ENCODE measurements around the gene AGR3.

The AGR3 gene

GRCh38 chr7:16914771-16915170, 33.0 kb upstream of the AGR3 start:
- no peak overlapping the region for H3K27ac ChIP-seq (ENCODE audit: insufficient read depth in 1 of 2, low read depth in 1 of 2, low read length in 2 of 2, poor library complexity in 1 of 2, severe bottlenecking in 2 of 2)
- H3K9me3 ChIP-seq (ENCODE audit: control extremely low read depth in 1 of 5, control insufficient read depth in 4 of 5, insufficient read depth in 2 of 5, low read depth in 1 of 5, low read length in 4 of 5) = peaks cover 0 to 16% (median 0%) of the 10 kb centered on the region in 5 experiments
- H3K4me1 ChIP-seq (ENCODE audit: control extremely low read depth in 1 of 4, control insufficient read depth in 4 of 4, insufficient read depth in 4 of 4, low read length in 3 of 4) = peaks cover 0 to 3% (median 0%) of the 10 kb centered on the region in 4 experiments
- POLR2A ChIA-PET = no interaction called here
- WGBS (ENCODE audit: insufficient coverage) = 93% methylated on average over 3 of the region's 4 CpGs
- DNase-seq = no peak
- CTCF ChIA-PET = interaction anchor here (0.7 to 1.8 kb wide), 5 partner anchors 11 to 114 kb away, joined by 3 to 9 read pairs (median 4); no protein-coding TSS in a partner anchor
- H3K27me3 ChIP-seq (replicated peaks in 2 of 5; ENCODE audit: control insufficient read depth in 4 of 5, insufficient read depth in 5 of 5, low read length in 4 of 5) = no peaks in the 10 kb centered on the region
- H3K36me3 ChIP-seq (ENCODE audit: control insufficient read depth in 4 of 4, insufficient read depth in 4 of 4, low read length in 3 of 4) = no peaks in the 10 kb centered on the region
- H3K4me3 ChIP-seq (ENCODE audit: control insufficient read depth in 1 of 7, extremely low read depth in 1 of 7, insufficient read depth in 4 of 7, low read depth in 2 of 7, low read length in 6 of 7) = no peak overlapping the region

DNA sequence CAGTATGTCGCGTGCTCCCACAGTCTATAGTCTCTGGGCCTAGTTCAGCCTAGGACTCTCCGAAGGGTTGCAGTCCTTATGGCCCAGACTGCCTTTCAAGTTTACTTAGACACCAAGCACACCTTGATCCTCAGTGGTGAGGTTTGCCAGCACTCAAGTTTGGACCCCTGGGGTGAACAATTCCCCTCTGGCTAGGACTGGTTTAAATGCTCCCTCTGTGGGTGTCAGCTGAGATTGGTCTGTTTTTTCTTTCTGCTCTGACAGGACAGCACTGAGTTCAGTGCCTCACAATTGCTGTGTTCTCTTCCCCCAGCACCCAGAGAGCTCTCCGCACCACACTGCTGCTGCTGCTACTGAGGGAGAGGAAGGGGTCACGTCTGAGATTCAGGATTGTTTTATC, 31.9 kb upstream of the AGR3 start:
- no peaks in the 10 kb centered on the region for H3K27me3 ChIP-seq (replicated peaks in 2 of 5; ENCODE audit: control insufficient read depth in 4 of 5, insufficient read depth in 5 of 5, low read length in 4 of 5)
- H3K36me3 ChIP-seq (ENCODE audit: control insufficient read depth in 4 of 4, insufficient read depth in 4 of 4, low read length in 3 of 4) = no peaks in the 10 kb centered on the region
- WGBS (ENCODE audit: insufficient coverage) = 75% methylated on average over 2 of the region's 5 CpGs
- no peak for DNase-seq
- peaks cover 0 to 3% (median 0%) of the 10 kb centered on the region in 4 experiments for H3K4me1 ChIP-seq (ENCODE audit: control extremely low read depth in 1 of 4, control insufficient read depth in 4 of 4, insufficient read depth in 4 of 4, low read length in 3 of 4)
- no peak overlapping the region for H3K4me3 ChIP-seq (ENCODE audit: control insufficient read depth in 1 of 7, extremely low read depth in 1 of 7, insufficient read depth in 4 of 7, low read depth in 2 of 7, low read length in 6 of 7)
- peaks cover 0 to 16% (median 0%) of the 10 kb centered on the region in 5 experiments for H3K9me3 ChIP-seq (ENCODE audit: control extremely low read depth in 1 of 5, control insufficient read depth in 4 of 5, insufficient read depth in 2 of 5, low read depth in 1 of 5, low read length in 4 of 5)
- ChIA-PET CTCF (interaction anchor here (0.9 to 1.8 kb wide), 4 partner anchors 13 to 113 kb away, joined by 3 to 9 read pairs (median 4); no protein-coding TSS in a partner anchor), POLR2A (interaction anchor here (0.5 kb wide), 1 partner anchor 628 kb away, joined by 3 read pairs; no protein-coding TSS in a partner anchor)
- no peak overlapping the region for H3K27ac ChIP-seq (ENCODE audit: insufficient read depth in 1 of 2, low read depth in 1 of 2, low read length in 2 of 2, poor library complexity in 1 of 2, severe bottlenecking in 2 of 2)

DNA sequence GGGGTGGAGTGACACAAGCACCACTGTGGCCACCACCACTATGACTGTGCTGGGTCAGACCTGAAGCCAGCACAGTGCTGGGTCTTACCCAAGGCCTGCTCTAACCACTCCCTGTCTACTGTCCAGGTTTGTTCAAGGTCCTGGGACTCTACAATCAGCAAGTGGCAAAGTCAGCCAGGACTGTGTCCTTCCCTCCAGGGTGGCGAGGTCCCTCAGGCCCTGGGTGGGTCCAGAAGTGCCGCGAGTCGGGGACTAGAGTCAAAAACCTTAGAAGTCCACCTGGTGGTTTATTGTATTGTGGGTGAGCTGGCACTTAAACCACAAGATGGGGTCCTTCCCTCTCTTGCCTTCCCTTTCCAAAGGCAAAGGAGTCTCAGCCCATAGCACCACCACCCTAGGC, 30.8 kb upstream of the AGR3 start:
- H3K36me3 ChIP-seq (ENCODE audit: control insufficient read depth in 4 of 4, insufficient read depth in 4 of 4, low read length in 3 of 4) = no peaks in the 10 kb centered on the region
- no peaks in the 10 kb centered on the region for H3K27me3 ChIP-seq (replicated peaks in 2 of 5; ENCODE audit: control insufficient read depth in 4 of 5, insufficient read depth in 5 of 5, low read length in 4 of 5)
- H3K4me1 ChIP-seq (ENCODE audit: control extremely low read depth in 1 of 4, control insufficient read depth in 4 of 4, insufficient read depth in 4 of 4, low read length in 3 of 4) = peaks cover 0 to 2% (median 0%) of the 10 kb centered on the region in 4 experiments
- no peak for DNase-seq
- no peak overlapping the region for H3K27ac ChIP-seq (ENCODE audit: insufficient read depth in 1 of 2, low read depth in 1 of 2, low read length in 2 of 2, poor library complexity in 1 of 2, severe bottlenecking in 2 of 2)
- WGBS (ENCODE audit: insufficient coverage) = 100% methylated on average over 3 of the region's 4 CpGs
- ChIA-PET CTCF (no interaction called here), POLR2A (no interaction called here)
- no peak overlapping the region for H3K4me3 ChIP-seq (ENCODE audit: control insufficient read depth in 1 of 7, extremely low read depth in 1 of 7, insufficient read depth in 4 of 7, low read depth in 2 of 7, low read length in 6 of 7)
- H3K9me3 ChIP-seq (ENCODE audit: control extremely low read depth in 1 of 5, control insufficient read depth in 4 of 5, insufficient read depth in 2 of 5, low read depth in 1 of 5, low read length in 4 of 5) = peaks cover 0 to 16% (median 0%) of the 10 kb centered on the region in 5 experiments

GRCh38 chr7:16908561-16908960, 26.8 kb upstream of the AGR3 start:
- POLR2A ChIA-PET = no interaction called here
- CTCF ChIA-PET = no interaction called here
- H3K27ac ChIP-seq (ENCODE audit: insufficient read depth in 1 of 2, low read depth in 1 of 2, low read length in 2 of 2, poor library complexity in 1 of 2, severe bottlenecking in 2 of 2) = no peak overlapping the region
- H3K9me3 ChIP-seq (ENCODE audit: control extremely low read depth in 1 of 5, control insufficient read depth in 4 of 5, insufficient read depth in 2 of 5, low read depth in 1 of 5, low read length in 4 of 5) = peaks cover 0 to 16% (median 0%) of the 10 kb centered on the region in 5 experiments
- WGBS (ENCODE audit: insufficient coverage) = 100% methylated on average over 3 of the region's 3 CpGs
- no peaks in the 10 kb centered on the region for H3K4me1 ChIP-seq (ENCODE audit: control extremely low read depth in 1 of 4, control insufficient read depth in 4 of 4, insufficient read depth in 4 of 4, low read length in 3 of 4)
- H3K36me3 ChIP-seq (ENCODE audit: control insufficient read depth in 4 of 4, insufficient read depth in 4 of 4, low read length in 3 of 4) = no peaks in the 10 kb centered on the region
- no peak overlapping the region for H3K4me3 ChIP-seq (ENCODE audit: control insufficient read depth in 1 of 7, extremely low read depth in 1 of 7, insufficient read depth in 4 of 7, low read depth in 2 of 7, low read length in 6 of 7)
- no peaks in the 10 kb centered on the region for H3K27me3 ChIP-seq (replicated peaks in 2 of 5; ENCODE audit: control insufficient read depth in 4 of 5, insufficient read depth in 5 of 5, low read length in 4 of 5)
- no peak for DNase-seq

DNA sequence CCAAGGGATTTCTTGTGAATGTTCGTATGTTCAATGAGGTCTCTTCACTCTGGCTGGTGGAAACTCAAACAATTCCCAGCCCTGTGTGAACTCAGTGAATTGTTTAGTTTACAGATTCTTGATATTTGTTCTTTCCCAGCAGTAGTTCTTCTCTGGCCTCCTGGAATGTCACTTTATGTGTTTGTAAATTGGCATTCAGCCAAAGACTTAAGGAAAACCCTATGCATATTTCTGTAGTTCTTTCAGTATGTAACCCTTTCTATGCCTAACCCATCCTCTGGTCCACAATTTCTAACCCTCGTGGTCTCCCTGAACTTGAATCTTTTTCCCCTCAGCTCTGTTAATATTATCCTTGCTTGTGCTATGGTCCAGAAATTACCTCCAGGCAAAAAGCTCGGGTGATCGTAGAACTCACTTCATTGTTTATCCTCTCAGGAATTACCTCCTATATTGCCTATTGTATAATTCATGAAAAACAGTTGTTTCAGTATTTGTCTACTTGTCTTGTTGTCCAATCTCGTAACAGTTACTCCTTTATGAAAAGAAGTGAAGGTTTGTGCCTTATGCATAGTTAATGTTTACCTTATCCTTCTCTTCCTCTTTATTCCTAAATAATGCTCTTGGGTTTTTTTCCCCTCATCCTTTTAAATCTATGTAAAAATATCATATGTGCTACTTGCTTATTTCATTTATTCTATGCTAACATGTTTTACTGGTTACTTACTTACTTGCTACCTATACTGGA, 23.7 kb upstream of the AGR3 start:
- H3K4me1 ChIP-seq (ENCODE audit: control extremely low read depth in 1 of 4, control insufficient read depth in 4 of 4, insufficient read depth in 4 of 4, low read length in 3 of 4) = no peaks in the 10 kb centered on the region
- no peak overlapping the region for H3K27ac ChIP-seq (ENCODE audit: insufficient read depth in 1 of 2, low read depth in 1 of 2, low read length in 2 of 2, poor library complexity in 1 of 2, severe bottlenecking in 2 of 2)
- no peaks in the 10 kb centered on the region for H3K27me3 ChIP-seq (replicated peaks in 2 of 5; ENCODE audit: control insufficient read depth in 4 of 5, insufficient read depth in 5 of 5, low read length in 4 of 5)
- H3K36me3 ChIP-seq (ENCODE audit: control insufficient read depth in 4 of 4, insufficient read depth in 4 of 4, low read length in 3 of 4) = no peaks in the 10 kb centered on the region
- no peak overlapping the region for H3K4me3 ChIP-seq (ENCODE audit: control insufficient read depth in 1 of 7, extremely low read depth in 1 of 7, insufficient read depth in 4 of 7, low read depth in 2 of 7, low read length in 6 of 7)
- H3K9me3 ChIP-seq (ENCODE audit: control extremely low read depth in 1 of 5, control insufficient read depth in 4 of 5, insufficient read depth in 2 of 5, low read depth in 1 of 5, low read length in 4 of 5) = peaks cover 0 to 6% (median 0%) of the 10 kb centered on the region in 5 experiments
- CTCF ChIA-PET = interaction anchor here (0.6 to 1.7 kb wide), 4 partner anchors 12 to 101 kb away, joined by 3 to 4 read pairs (median 4); no protein-coding TSS in a partner anchor
- 80% methylated on average over 1 of the region's 5 CpGs for whole genome bisulfite sequencing (ENCODE audit: insufficient coverage)
- no peak for DNase-seq
- POLR2A ChIA-PET = interaction anchor here (0.5 kb wide), 1 partner anchor 52 kb away, joined by 3 read pairs; no protein-coding TSS in a partner anchor

- H3K27ac ChIP-seq (ENCODE audit: insufficient read depth in 1 of 2, low read depth in 1 of 2, low read length in 2 of 2, poor library complexity in 1 of 2, severe bottlenecking in 2 of 2) = no peak overlapping the region
- WGBS (ENCODE audit: insufficient coverage) = no CpG with 5 or more reads among the region's 2 CpGs
- H3K9me3 ChIP-seq (ENCODE audit: control extremely low read depth in 1 of 5, control insufficient read depth in 4 of 5, insufficient read depth in 2 of 5, low read depth in 1 of 5, low read length in 4 of 5) = peaks cover 0 to 11% (median 0%) of the 10 kb centered on the region in 5 experiments
- CTCF ChIA-PET = no interaction called here
- POLR2A ChIA-PET = no interaction called here
- H3K36me3 ChIP-seq (ENCODE audit: control insufficient read depth in 4 of 4, insufficient read depth in 4 of 4, low read length in 3 of 4) = no peaks in the 10 kb centered on the region
- no peak for DNase-seq
- no peaks in the 10 kb centered on the region for H3K27me3 ChIP-seq (replicated peaks in 2 of 5; ENCODE audit: control insufficient read depth in 4 of 5, insufficient read depth in 5 of 5, low read length in 4 of 5)
- H3K4me1 ChIP-seq (ENCODE audit: control extremely low read depth in 1 of 4, control insufficient read depth in 4 of 4, insufficient read depth in 4 of 4, low read length in 3 of 4) = peaks cover 0 to 5% (median 0%) of the 10 kb centered on the region in 4 experiments
- H3K4me3 ChIP-seq (ENCODE audit: control insufficient read depth in 1 of 7, extremely low read depth in 1 of 7, insufficient read depth in 4 of 7, low read depth in 2 of 7, low read length in 6 of 7) = no peak overlapping the region
Measured at GRCh38 chr7:16904076-16904475, 22.3 kb upstream of the AGR3 start.

GRCh38 chr7:16900209-16900768, 18.5 kb upstream of the AGR3 start:
- Histone ChIP-seq H3K9me3 (ENCODE audit: control extremely low read depth in 1 of 5, control insufficient read depth in 4 of 5, insufficient read depth in 2 of 5, low read depth in 1 of 5, low read length in 4 of 5) (peaks cover 0 to 24% (median 4%) of the 10 kb centered on the region in 5 experiments), H3K36me3 (ENCODE audit: control insufficient read depth in 4 of 4, insufficient read depth in 4 of 4, low read length in 3 of 4) (no peaks in the 10 kb centered on the region), H3K27ac (ENCODE audit: insufficient read depth in 1 of 2, low read depth in 1 of 2, low read length in 2 of 2, poor library complexity in 1 of 2, severe bottlenecking in 2 of 2) (no peak overlapping the region), H3K4me3 (ENCODE audit: control insufficient read depth in 1 of 7, extremely low read depth in 1 of 7, insufficient read depth in 4 of 7, low read depth in 2 of 7, low read length in 6 of 7) (no peak overlapping the region), H3K27me3 (replicated peaks in 2 of 5; ENCODE audit: control insufficient read depth in 4 of 5, insufficient read depth in 5 of 5, low read length in 4 of 5) (no peaks in the 10 kb centered on the region), H3K4me1 (ENCODE audit: control extremely low read depth in 1 of 4, control insufficient read depth in 4 of 4, insufficient read depth in 4 of 4, low read length in 3 of 4) (peaks cover 0 to 5% (median 0%) of the 10 kb centered on the region in 4 experiments)
- ChIA-PET CTCF (interaction anchor here (1.3 kb wide), 1 partner anchor 9 kb away, joined by 4 read pairs; no protein-coding TSS in a partner anchor), POLR2A (no interaction called here)
- 100% methylated on average over 1 of the region's 4 CpGs for WGBS (ENCODE audit: insufficient coverage)
- DNase-seq = no peak
